Measurements from ENCODE around the gene SLCO1A2. TPM values are rescaled to one million over a fixed set of nuclear protein-coding genes. Genes with fewer than 3 reads are reported as not detected.

SLCO1A2 gene
- total RNA-seq, 1 donor from 2014 or later: 9.2 TPM

DNA sequence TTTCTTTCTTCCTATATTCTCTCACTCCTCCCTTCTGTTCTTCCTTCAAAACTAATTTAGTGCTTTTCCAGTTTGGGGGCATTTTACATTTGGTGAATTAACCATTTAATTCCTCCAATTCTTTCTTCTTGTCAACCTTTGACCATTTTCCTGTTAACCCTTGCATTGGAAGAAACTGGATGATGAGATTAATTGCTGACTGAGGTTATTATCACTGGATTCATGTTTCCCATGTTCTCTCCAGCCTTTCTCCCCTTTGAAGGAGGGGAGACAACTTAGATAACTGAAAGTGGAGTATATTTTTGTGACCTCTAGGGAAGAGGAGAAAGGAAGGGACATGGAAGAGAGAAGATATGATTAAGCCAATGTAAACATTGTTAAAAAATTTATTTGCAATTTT lies 70.5 kb downstream of the SLCO1A2 start:
- Histone ChIP-seq H3K36me3 (no peaks in the 10 kb centered on the region), H3K27me3 (no peaks in the 10 kb centered on the region), H3K27ac (no peak overlapping the region), H3K9me3 (peaks cover 4% of the 10 kb centered on the region), H3K4me1 (no peaks in the 10 kb centered on the region), H3K4me3 (no peak overlapping the region)
- ATAC-seq (no peak), DNase-seq (no peak)
- intact Hi-C loops (cut with DNase I): no loop called here
- TF ChIP-seq, protein P1, sequence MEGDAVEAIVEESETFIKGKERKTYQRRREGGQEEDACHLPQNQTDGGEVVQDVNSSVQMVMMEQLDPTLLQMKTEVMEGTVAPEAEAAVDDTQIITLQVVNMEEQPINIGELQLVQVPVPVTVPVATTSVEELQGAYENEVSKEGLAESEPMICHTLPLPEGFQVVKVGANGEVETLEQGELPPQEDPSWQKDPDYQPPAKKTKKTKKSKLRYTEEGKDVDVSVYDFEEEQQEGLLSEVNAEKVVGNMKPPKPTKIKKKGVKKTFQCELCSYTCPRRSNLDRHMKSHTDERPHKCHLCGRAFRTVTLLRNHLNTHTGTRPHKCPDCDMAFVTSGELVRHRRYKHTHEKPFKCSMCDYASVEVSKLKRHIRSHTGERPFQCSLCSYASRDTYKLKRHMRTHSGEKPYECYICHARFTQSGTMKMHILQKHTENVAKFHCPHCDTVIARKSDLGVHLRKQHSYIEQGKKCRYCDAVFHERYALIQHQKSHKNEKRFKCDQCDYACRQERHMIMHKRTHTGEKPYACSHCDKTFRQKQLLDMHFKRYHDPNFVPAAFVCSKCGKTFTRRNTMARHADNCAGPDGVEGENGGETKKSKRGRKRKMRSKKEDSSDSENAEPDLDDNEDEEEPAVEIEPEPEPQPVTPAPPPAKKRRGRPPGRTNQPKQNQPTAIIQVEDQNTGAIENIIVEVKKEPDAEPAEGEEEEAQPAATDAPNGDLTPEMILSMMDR (IDR thresholded peaks at IDR 0.05): no peak

DNA sequence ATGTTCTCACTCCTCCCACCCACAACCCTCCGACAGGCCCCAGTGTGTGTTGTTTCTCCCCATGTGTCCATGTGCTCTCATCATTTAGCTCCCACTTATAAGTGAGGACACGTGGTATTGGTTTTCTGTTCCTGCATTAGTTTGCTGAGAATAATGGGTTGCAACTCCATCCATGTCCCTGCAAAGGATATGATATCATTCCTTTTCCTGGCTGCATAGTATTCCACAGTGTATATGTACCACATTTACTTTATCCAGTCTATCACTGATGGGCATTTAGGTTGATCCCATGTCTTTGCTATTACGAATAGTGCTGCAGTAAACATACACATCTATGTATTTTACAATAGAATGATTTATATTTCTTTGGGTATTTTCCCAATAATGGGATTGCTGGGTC lies 77.5 kb downstream of the SLCO1A2 start:
- DNase-seq: no peak
- Histone ChIP-seq H3K27me3 (no peaks in the 10 kb centered on the region), H3K9me3 (peaks cover 4% of the 10 kb centered on the region), H3K27ac (no peak overlapping the region), H3K4me3 (no peak overlapping the region), H3K36me3 (no peaks in the 10 kb centered on the region), H3K4me1 (no peaks in the 10 kb centered on the region)
- TF ChIP-seq, protein P1 (IDR thresholded peaks at IDR 0.05): no peak
- intact Hi-C loops (cut with DNase I): no loop called here
- ATAC-seq: no peak

DNA sequence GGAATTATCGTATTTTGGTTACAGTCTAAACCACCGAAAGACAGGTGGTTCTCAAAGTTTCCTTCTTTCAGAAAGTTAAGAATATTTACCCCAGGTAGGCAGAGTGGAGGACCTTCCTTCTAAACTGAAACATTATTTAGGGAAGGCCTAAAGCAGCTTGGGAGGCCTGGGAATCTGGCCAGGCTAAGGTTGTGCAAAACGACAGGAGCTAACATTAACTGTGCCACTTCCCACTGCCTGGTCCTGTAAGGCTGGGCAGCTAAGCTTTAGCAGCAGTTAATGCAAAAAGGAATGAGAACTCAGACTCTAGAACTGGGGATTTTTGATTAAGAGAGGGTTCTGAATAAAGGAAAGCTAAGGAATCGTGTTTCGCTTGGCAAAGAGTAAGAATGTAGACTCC lies 82.6 kb downstream of the SLCO1A2 start:
- Histone ChIP-seq H3K27me3 (no peaks in the 10 kb centered on the region), H3K4me3 (no peak overlapping the region), H3K9me3 (no peaks in the 10 kb centered on the region), H3K36me3 (no peaks in the 10 kb centered on the region), H3K27ac (no peak overlapping the region), H3K4me1 (no peaks in the 10 kb centered on the region)
- TF ChIP-seq, protein P1 (IDR thresholded peaks at IDR 0.05): no peak
- ATAC-seq: no peak
- no peak for DNase-seq
- intact Hi-C loops (cut with DNase I): no loop called here

DNA sequence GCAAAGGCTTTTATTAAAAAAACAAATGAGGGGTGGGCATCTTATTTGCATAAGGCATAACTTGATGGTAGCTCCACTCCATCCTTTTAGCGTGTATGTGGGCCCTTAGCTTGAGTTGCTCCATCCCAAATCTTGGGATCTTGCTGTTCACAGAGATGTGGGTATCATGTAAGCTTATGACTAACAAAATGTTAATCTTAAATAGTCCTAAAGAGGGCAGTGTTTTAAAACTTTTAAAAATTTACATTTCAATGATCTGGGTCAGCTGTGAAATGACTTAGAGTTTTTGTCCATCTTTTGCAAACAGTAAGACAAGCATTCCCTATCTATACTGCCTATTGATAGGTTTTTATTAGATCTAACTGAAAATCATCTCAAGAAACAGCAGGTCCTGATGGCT lies 86.0 kb downstream of the SLCO1A2 start:
- Histone ChIP-seq H3K4me3 (no peak overlapping the region), H3K4me1 (no peaks in the 10 kb centered on the region), H3K27ac (no peak overlapping the region), H3K36me3 (no peaks in the 10 kb centered on the region), H3K27me3 (no peaks in the 10 kb centered on the region), H3K9me3 (no peaks in the 10 kb centered on the region)
- DNase-seq (no peak), ATAC-seq (no peak)
- intact Hi-C loops (cut with DNase I): no loop called here
- TF ChIP-seq, protein P1 (IDR thresholded peaks at IDR 0.05): peak; percentile 16

DNA sequence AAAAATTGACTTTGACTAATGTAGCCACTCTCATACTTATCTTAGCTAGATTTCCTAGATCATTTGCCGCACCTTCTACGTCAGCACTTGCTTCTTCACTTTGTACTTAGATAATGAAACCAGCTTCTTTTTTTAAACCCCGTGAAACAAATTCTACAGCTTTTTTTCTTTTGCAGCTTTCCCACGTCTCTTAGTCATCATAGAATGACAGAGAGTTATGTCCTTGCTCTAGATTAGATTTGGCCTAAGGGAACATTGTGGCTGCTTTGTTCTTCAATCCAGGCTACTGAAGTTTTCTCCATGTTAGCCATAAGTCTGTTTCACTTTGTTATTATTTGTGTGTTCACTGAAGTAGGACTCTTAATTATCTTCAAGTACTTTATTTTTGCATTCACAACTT lies 94.9 kb downstream of the SLCO1A2 start:
- DNase-seq (no peak), ATAC-seq (no peak)
- Histone ChIP-seq H3K36me3 (no peaks in the 10 kb centered on the region), H3K4me1 (no peaks in the 10 kb centered on the region), H3K9me3 (no peaks in the 10 kb centered on the region), H3K4me3 (no peak overlapping the region), H3K27ac (no peak overlapping the region), H3K27me3 (no peaks in the 10 kb centered on the region)
- TF ChIP-seq, protein P1 (IDR thresholded peaks at IDR 0.05): no peak
- intact Hi-C loops (cut with DNase I): no loop called here

DNA sequence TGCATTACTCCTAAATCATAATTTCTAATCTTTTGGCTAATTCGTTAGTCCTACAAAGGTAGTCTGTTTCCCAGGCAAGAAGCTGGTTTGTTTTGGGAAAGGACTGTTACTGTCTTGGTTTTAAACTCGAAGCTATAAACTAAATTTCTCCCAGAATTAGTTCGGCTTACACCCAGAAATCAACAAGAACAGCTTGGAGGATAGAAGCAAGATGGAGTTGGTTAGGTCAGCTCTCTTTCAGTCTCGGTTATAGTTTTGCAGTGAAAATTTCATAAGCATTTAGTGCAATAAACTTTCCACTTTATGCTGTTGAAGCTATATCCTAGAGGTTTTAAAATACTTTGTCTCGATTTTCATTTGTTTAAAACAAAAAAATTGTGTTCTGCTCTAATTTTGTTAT lies 100.3 kb downstream of the SLCO1A2 start:
- ATAC-seq: no peak
- Histone ChIP-seq H3K27me3 (no peaks in the 10 kb centered on the region), H3K36me3 (no peaks in the 10 kb centered on the region), H3K9me3 (no peaks in the 10 kb centered on the region), H3K4me1 (no peaks in the 10 kb centered on the region), H3K4me3 (no peak overlapping the region), H3K27ac (no peak overlapping the region)
- intact Hi-C loops (cut with DNase I): no loop called here
- no peak for DNase-seq
- TF ChIP-seq, protein P1 (IDR thresholded peaks at IDR 0.05): no peak
